ENCODE results near the gene STH. TPM values are rescaled to one million over a fixed set of nuclear protein-coding genes. Genes with fewer than 3 reads are reported as not detected.
"Not testable (repeated sequence)": the region's sequence is repeated elsewhere in the genome, so short reads cannot be mapped to it uniquely, and the experiment has no call there.

The STH gene
- total RNA-seq, 1 donor from 2014 or later, result not detected

GRCh38 chr17:46013127-46013501 lies 14.1 kb downstream of the STH start:
- no peaks in the 10 kb centered on the region for H3K27me3 Mint-ChIP-seq (ENCODE audit: low read depth)
- no peaks in the 10 kb centered on the region for H3K36me3 Mint-ChIP-seq (ENCODE audit: low read depth)
- peaks cover 19% of the 10 kb centered on the region for H3K4me1 Mint-ChIP-seq (ENCODE audit: low read depth)
- no peaks in the 10 kb centered on the region for H3K9me3 Mint-ChIP-seq (ENCODE audit: low read depth)
- H3K27ac Mint-ChIP-seq (ENCODE audit: unreplicated experiment), result no peak overlapping the region
- DNase-seq (ENCODE audit: low spot score), result no peak
- no peak overlapping the region for H3K4me3 Mint-ChIP-seq (ENCODE audit: unreplicated experiment)
- TF ChIP-seq CTCF (IDR thresholded peaks at IDR 0.05), result no peak

GRCh38 chr17:46013502-46014165 lies 14.6 kb downstream of the STH start:
- no peak for TF ChIP-seq CTCF (IDR thresholded peaks at IDR 0.05)
- peaks cover 1% of the 10 kb centered on the region for H3K36me3 Mint-ChIP-seq (ENCODE audit: low read depth)
- no peaks in the 10 kb centered on the region for H3K27me3 Mint-ChIP-seq (ENCODE audit: low read depth)
- H3K9me3 Mint-ChIP-seq (ENCODE audit: low read depth), result no peaks in the 10 kb centered on the region
- peaks cover 20% of the 10 kb centered on the region for H3K4me1 Mint-ChIP-seq (ENCODE audit: low read depth)
- H3K27ac Mint-ChIP-seq (ENCODE audit: unreplicated experiment), result no peak overlapping the region
- no peak for DNase-seq (ENCODE audit: low spot score)
- no peak overlapping the region for H3K4me3 Mint-ChIP-seq (ENCODE audit: unreplicated experiment)

GRCh38 chr17:46019408-46019925 lies 20.4 kb downstream of the STH start:
- H3K4me3 Mint-ChIP-seq (ENCODE audit: unreplicated experiment); H3K4me1 Mint-ChIP-seq (ENCODE audit: low read depth); DNase-seq (ENCODE audit: low spot score); H3K9me3 Mint-ChIP-seq (ENCODE audit: low read depth); H3K27me3 Mint-ChIP-seq (ENCODE audit: low read depth); H3K27ac Mint-ChIP-seq (ENCODE audit: unreplicated experiment): not testable (repeated sequence)
- peaks cover 10% of the 10 kb centered on the region for H3K36me3 Mint-ChIP-seq (ENCODE audit: low read depth)

DNA sequence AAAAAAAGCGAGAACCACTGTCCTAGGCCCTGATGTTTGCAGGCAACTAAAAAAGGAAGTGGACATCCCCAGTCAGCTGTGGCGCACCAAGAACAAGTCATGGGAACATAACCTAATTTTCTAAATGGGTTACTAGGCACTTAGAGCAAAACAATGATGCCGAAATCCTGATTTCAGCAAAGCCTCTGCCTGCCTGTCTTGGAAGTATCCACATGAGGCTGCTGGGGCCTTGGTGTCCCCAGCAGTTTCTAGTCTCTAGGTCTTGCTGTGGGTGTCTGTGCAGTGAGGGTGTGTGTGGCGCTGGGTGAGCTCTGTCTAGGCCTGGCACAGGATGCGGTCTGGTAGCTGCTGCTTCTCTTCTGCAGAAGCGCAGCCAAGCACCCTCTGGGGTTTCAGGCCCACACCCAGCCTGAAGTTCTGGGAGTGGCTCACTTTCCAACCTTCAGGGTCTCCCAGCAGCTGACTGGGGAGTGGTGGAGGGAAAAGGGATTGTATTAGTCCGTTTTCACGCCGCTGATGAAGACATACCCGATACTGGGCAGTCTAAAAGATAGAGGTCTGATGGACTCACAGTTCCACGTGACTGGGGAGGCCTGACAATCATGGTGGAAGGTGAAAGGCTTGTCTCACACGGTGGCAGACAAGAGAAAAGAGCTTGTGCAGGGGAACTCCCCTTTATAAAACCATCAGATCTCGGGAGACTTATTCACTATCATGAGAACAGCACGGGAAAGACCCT lies 21.1 kb downstream of the STH start:
- H3K27me3 Mint-ChIP-seq (ENCODE audit: low read depth), result no peaks in the 10 kb centered on the region
- H3K4me3 Mint-ChIP-seq (ENCODE audit: unreplicated experiment), result no peak overlapping the region
- peaks cover 10% of the 10 kb centered on the region for H3K36me3 Mint-ChIP-seq (ENCODE audit: low read depth)
- DNase-seq (ENCODE audit: low spot score), result no peak
- TF ChIP-seq CTCF (IDR thresholded peaks at IDR 0.05), result no peak
- no peak overlapping the region for H3K27ac Mint-ChIP-seq (ENCODE audit: unreplicated experiment)
- H3K9me3 Mint-ChIP-seq (ENCODE audit: low read depth), result no peaks in the 10 kb centered on the region
- H3K4me1 Mint-ChIP-seq (ENCODE audit: low read depth), result peaks cover 5% of the 10 kb centered on the region

- Mint-ChIP-seq H3K27me3 (ENCODE audit: low read depth) (no peaks in the 10 kb centered on the region), H3K4me1 (ENCODE audit: low read depth) (peaks cover 5% of the 10 kb centered on the region), H3K9me3 (ENCODE audit: low read depth) (no peaks in the 10 kb centered on the region), H3K4me3 (ENCODE audit: unreplicated experiment) (no peak overlapping the region), H3K36me3 (ENCODE audit: low read depth) (peaks cover 10% of the 10 kb centered on the region), H3K27ac (ENCODE audit: unreplicated experiment) (no peak overlapping the region)
- DNase-seq (ENCODE audit: low spot score), result no peak
- TF ChIP-seq CTCF (IDR thresholded peaks at IDR 0.05), result no peak
These were observed 21.9 kb downstream of the STH start for GRCh38 chr17:46020998-46021397.

GRCh38 chr17:46023366-46023765 lies 24.3 kb downstream of the STH start:
- not testable (repeated sequence) for H3K4me1 Mint-ChIP-seq (ENCODE audit: low read depth); H3K4me3 Mint-ChIP-seq (ENCODE audit: unreplicated experiment); H3K27ac Mint-ChIP-seq (ENCODE audit: unreplicated experiment); H3K9me3 Mint-ChIP-seq (ENCODE audit: low read depth); H3K27me3 Mint-ChIP-seq (ENCODE audit: low read depth); DNase-seq (ENCODE audit: low spot score)
- peaks cover 15% of the 10 kb centered on the region for H3K36me3 Mint-ChIP-seq (ENCODE audit: low read depth)
